ENCODE results near the gene PAPPA. TPM values are rescaled to one million over a fixed set of nuclear protein-coding genes. Genes with fewer than 3 reads are reported as not detected.

Gene PAPPA
- total RNA-seq, 4 donors from 2014 or later: 0.29 to 17.1 (median 2.4) TPM

- TF ChIP-seq POLR2A (IDR thresholded peaks at IDR 0.05): no peak
- TF ChIP-seq, protein P1, sequence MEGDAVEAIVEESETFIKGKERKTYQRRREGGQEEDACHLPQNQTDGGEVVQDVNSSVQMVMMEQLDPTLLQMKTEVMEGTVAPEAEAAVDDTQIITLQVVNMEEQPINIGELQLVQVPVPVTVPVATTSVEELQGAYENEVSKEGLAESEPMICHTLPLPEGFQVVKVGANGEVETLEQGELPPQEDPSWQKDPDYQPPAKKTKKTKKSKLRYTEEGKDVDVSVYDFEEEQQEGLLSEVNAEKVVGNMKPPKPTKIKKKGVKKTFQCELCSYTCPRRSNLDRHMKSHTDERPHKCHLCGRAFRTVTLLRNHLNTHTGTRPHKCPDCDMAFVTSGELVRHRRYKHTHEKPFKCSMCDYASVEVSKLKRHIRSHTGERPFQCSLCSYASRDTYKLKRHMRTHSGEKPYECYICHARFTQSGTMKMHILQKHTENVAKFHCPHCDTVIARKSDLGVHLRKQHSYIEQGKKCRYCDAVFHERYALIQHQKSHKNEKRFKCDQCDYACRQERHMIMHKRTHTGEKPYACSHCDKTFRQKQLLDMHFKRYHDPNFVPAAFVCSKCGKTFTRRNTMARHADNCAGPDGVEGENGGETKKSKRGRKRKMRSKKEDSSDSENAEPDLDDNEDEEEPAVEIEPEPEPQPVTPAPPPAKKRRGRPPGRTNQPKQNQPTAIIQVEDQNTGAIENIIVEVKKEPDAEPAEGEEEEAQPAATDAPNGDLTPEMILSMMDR (IDR thresholded peaks at IDR 0.05): no peak
- Histone ChIP-seq H3K9me3 (no peaks in the 10 kb centered on the region), H3K27me3 (no peaks in the 10 kb centered on the region), H3K4me1 (no peaks in the 10 kb centered on the region), H3K27ac (no peak overlapping the region), H3K36me3 (no peaks in the 10 kb centered on the region), H3K4me3 (no peak overlapping the region)
- intact Hi-C loops (cut with DNase I; ENCODE audit: low total_unique reads): no loop called here
- DNase-seq: no peak
Measured at GRCh38 chr9:116212986-116213692, 59.5 kb downstream of the PAPPA start.

- TF ChIP-seq POLR2A (IDR thresholded peaks at IDR 0.05): no peak
- TF ChIP-seq, protein P1 (IDR thresholded peaks at IDR 0.05): no peak
- H3K36me3 ChIP-seq: no peaks in the 10 kb centered on the region
- no peaks in the 10 kb centered on the region for H3K27me3 ChIP-seq
Measured at GRCh38 chr9:116213693-116214047, 60.1 kb downstream of the PAPPA start.

GRCh38 chr9:116218399-116218798, 64.8 kb downstream of the PAPPA start:
- TF ChIP-seq, protein P1 (IDR thresholded peaks at IDR 0.05): no peak
- TF ChIP-seq POLR2A (IDR thresholded peaks at IDR 0.05): no peak
- H3K27ac ChIP-seq: no peak overlapping the region
- no peaks in the 10 kb centered on the region for H3K9me3 ChIP-seq
- H3K4me1 ChIP-seq: no peaks in the 10 kb centered on the region
- no peaks in the 10 kb centered on the region for H3K36me3 ChIP-seq
- intact Hi-C loops (cut with DNase I; ENCODE audit: low total_unique reads): no loop called here
- no peak for DNase-seq
- H3K27me3 ChIP-seq: no peaks in the 10 kb centered on the region
- no peak overlapping the region for H3K4me3 ChIP-seq

More at GRCh38 chr9:116213693-116214047, 60.1 kb downstream of the PAPPA start:
- Histone ChIP-seq H3K9me3 (no peaks in the 10 kb centered on the region), H3K27ac (no peak overlapping the region), H3K4me3 (no peak overlapping the region), H3K4me1 (no peaks in the 10 kb centered on the region)
- no peak for DNase-seq
- intact Hi-C loops (cut with DNase I; ENCODE audit: low total_unique reads): no loop called here

GRCh38 chr9:116219686-116220085, 66.1 kb downstream of the PAPPA start:
- Histone ChIP-seq H3K27me3 (no peaks in the 10 kb centered on the region), H3K4me1 (no peaks in the 10 kb centered on the region), H3K9me3 (no peaks in the 10 kb centered on the region), H3K36me3 (no peaks in the 10 kb centered on the region), H3K27ac (no peak overlapping the region), H3K4me3 (no peak overlapping the region)
- TF ChIP-seq, protein P1 (IDR thresholded peaks at IDR 0.05): no peak
- no peak for DNase-seq
- intact Hi-C loops (cut with DNase I; ENCODE audit: low total_unique reads): no loop called here

DNA sequence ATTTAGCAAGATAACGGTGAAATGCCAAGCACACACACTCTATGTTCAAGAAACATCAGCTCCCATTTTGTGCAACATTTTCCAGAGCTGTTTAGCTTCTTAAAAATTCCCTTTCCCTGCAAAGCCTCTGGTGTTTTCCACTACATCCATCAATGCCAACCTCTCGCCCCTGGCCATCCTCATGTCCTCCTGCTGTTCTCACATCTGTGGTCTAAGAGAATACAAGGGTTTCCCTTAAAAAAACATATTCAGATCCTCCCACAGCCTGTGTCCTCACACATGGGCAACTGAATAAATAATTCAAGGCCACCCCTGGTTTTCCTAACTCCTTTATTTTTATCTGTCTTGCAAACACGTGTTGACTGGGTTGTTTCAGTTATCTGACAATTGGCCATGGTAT, 70.3 kb downstream of the PAPPA start:
- Histone ChIP-seq H3K4me1 (no peaks in the 10 kb centered on the region), H3K4me3 (no peak overlapping the region), H3K36me3 (no peaks in the 10 kb centered on the region), H3K9me3 (no peaks in the 10 kb centered on the region), H3K27ac (no peak overlapping the region), H3K27me3 (no peaks in the 10 kb centered on the region)
- TF ChIP-seq, protein P1 (IDR thresholded peaks at IDR 0.05): no peak
- no peak for TF ChIP-seq POLR2A (IDR thresholded peaks at IDR 0.05)
- intact Hi-C loops (cut with DNase I; ENCODE audit: low total_unique reads): no loop called here
- no peak for DNase-seq

All from uterus (tissue), 4 donors.